ENCODE measurements around the gene TCEA2.

Gene TCEA2

GRCh38 chr20:64067733-64068307 is 4.8 kb downstream of the TCEA2 start:
- DNase-seq, result no peak

- no peak for DNase-seq
Measured at GRCh38 chr20:64068386-64069208, 5.6 kb downstream of the TCEA2 start.

- DNase-seq, result no peak
Measured at GRCh38 chr20:64069209-64069613, 6.2 kb downstream of the TCEA2 start.

- no peak for DNase-seq
Measured at GRCh38 chr20:64069614-64070243, 6.7 kb downstream of the TCEA2 start.

GRCh38 chr20:64070244-64070993 is 7.4 kb downstream of the TCEA2 start:
- no peak for DNase-seq

GRCh38 chr20:64071341-64072332 is 8.6 kb downstream of the TCEA2 start:
- DNase-seq, result no peak

GRCh38 chr20:64072498-64073063 is 9.6 kb downstream of the TCEA2 start:
- no peak for DNase-seq

GRCh38 chr20:64073476-64074183 is 10.6 kb downstream of the TCEA2 start:
- DNase-seq, result no peak

GRCh38 chr20:64074184-64074789 is 11.3 kb downstream of the TCEA2 start:
- no peak for DNase-seq

- DNase-seq, result no peak
Measured at GRCh38 chr20:64074963-64075362, 12.0 kb downstream of the TCEA2 start.

- no peak for DNase-seq
Measured at GRCh38 chr20:64075556-64075955, 12.6 kb downstream of the TCEA2 start.

GRCh38 chr20:64076061-64076997 is 13.3 kb downstream of the TCEA2 start:
- no peak for DNase-seq

GRCh38 chr20:64077094-64077493 is 14.1 kb downstream of the TCEA2 start:
- DNase-seq, result no peak

- DNase-seq, result no peak
Measured at GRCh38 chr20:64077541-64077875, 14.5 kb downstream of the TCEA2 start.

GRCh38 chr20:64077876-64078551 is 15.0 kb downstream of the TCEA2 start:
- DNase-seq, result no peak

GRCh38 chr20:64078934-64079272 is 15.9 kb downstream of the TCEA2 start:
- DNase-seq, result no peak

- DNase-seq, result no peak
Measured at GRCh38 chr20:64079273-64080012, 16.4 kb downstream of the TCEA2 start, which contains the start of gene RGS19. Gene RGS19 (minus strand): TSS chr20:64079518. CDS start chr20:64076886, 2,632 bp downstream.

Data from T1000 (cell line).